ENCODE data around the gene MSI2. TPM values are rescaled to one million over a fixed set of nuclear protein-coding genes. Genes with fewer than 3 reads are reported as not detected.

MSI2 gene
- total RNA-seq, 1 donor, result 12.6 TPM

DNA sequence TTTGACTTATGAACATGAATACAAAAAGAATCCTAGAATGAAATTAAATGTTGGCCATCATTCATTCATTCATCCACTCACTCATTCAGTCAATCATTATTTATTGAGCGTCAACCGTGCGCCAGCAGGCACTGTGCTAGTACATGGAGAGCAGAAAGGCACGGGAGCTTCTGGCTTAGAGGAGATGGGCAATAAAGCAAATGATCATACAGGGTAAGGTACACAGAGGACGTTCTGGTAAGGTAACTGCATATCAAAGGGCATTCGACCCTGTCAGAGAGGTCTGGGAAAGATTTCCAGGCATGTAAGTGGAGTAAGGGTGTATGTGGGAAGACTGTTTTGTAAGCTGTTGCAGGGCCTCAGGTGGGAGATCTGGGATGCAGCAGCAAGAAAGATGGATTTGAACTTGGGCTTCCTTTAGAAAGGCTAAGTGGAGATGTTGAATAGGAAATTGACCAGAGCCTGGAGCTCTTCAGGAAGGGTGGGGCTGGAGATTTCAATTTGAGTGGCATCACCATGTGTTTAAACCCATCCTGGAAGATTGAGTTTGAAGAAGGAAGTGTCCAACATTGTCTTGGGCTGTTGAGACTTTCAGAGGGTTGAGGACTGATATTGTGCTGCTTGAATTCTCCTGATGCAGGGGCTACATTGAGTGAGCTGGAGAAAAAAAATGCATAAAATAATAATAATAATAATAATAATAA lies 2.8 kb upstream of the MSI2 start:
- TF ChIP-seq, protein P1, sequence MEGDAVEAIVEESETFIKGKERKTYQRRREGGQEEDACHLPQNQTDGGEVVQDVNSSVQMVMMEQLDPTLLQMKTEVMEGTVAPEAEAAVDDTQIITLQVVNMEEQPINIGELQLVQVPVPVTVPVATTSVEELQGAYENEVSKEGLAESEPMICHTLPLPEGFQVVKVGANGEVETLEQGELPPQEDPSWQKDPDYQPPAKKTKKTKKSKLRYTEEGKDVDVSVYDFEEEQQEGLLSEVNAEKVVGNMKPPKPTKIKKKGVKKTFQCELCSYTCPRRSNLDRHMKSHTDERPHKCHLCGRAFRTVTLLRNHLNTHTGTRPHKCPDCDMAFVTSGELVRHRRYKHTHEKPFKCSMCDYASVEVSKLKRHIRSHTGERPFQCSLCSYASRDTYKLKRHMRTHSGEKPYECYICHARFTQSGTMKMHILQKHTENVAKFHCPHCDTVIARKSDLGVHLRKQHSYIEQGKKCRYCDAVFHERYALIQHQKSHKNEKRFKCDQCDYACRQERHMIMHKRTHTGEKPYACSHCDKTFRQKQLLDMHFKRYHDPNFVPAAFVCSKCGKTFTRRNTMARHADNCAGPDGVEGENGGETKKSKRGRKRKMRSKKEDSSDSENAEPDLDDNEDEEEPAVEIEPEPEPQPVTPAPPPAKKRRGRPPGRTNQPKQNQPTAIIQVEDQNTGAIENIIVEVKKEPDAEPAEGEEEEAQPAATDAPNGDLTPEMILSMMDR (IDR thresholded peaks at IDR 0.05; ENCODE audit: insufficient read depth, low read length), result no peak
- DNase-seq (ENCODE audit: low read depth), result no peak
- no peak overlapping the region for H3K4me3 ChIP-seq (ENCODE audit: low read depth, low read length)

DNA sequence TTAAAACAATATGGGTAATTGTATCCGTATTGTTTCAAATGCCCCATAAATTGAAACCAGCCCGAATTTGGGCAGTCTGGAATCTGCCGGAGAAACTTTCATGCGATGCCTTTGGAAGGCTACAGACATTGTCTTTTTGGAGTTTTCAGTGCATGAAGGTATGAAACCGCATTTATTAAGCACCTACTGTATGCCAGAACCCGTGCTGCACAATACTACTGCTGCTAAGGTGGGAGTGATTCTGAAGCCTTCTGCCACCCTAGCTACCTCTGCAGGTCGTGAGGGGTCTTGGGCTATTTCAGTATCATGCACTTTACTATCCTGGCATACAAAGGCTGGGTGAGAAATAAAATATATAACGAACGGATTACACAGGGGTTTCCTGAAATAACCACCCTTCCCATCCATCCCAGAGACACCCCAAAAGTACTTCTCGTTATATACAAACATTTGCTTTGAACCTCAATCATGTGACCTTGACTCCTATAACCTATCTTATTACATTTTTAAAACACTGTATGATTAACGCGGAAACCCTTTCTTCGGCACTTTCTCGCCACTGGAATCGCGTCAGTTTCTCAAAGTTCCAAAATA lies 1.0 kb upstream of the MSI2 start:
- TF ChIP-seq, protein P1 (IDR thresholded peaks at IDR 0.05; ENCODE audit: insufficient read depth, low read length), result no peak
- H3K4me3 ChIP-seq (ENCODE audit: low read depth, low read length), result peak overlapping the region; percentile 73
- DNase-seq (ENCODE audit: low read depth), result peak; percentile 21

DNA sequence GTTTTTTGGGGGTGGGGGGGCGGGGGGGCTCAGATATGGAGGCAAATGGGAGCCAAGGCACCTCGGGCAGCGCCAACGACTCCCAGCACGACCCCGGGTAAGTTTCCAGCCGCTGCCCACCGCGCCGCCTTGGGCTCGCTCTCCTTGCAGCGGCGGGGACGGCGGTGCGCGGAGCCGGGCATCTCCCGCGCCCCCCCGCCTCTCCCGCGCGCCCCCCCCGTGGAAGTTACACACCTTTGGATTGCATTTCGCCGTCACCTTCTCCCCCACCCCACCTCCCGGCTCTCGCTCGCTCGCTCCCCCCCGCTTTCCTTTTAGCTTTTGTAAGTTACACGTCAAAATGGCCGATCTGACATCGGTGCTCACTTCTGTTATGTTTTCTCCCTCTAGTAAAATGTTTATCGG lies 387 bp downstream of the MSI2 start:
- H3K4me3 ChIP-seq (ENCODE audit: low read depth, low read length), result peak overlapping the region; percentile 73
- TF ChIP-seq, protein P1 (IDR thresholded peaks at IDR 0.05; ENCODE audit: insufficient read depth, low read length), result no peak
- DNase-seq (ENCODE audit: low read depth), result peak; percentile 7

DNA sequence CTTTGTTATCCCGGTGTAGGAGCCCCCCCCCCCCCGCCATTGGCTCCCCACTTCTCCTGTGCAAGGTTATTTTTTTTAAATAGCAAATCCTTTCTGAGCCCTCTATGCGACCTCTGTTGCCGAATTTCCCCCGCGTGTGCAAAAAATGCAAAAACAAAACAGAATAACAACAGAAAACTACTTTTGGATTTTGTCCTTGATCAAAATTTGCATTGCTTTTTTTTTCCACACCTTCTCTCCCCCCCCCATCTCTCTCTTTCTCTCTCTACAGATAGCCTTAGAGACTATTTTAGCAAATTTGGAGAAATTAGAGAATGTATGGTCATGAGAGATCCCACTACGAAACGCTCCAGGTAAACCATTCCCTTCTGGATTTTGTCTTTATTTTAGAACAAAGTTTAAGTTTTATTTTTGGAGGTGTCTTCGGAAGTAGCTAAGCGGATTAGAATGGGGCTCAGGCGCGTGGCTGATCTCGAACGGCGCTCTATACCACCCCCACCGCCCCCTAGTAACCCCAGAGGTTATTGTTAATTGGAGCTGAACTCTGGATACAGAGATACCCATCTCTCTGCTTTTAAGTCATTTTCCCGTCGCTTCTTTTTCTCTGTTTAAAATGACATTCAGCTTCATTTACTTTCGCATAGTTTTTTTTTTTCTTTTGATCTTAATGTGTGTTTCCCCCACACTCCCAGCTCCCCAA lies 1.0 kb downstream of the MSI2 start:
- H3K4me3 ChIP-seq (ENCODE audit: low read depth, low read length), result peak overlapping the region; percentile 73
- no peak for DNase-seq (ENCODE audit: low read depth)
- TF ChIP-seq, protein P1 (IDR thresholded peaks at IDR 0.05; ENCODE audit: insufficient read depth, low read length), result no peak

DNA sequence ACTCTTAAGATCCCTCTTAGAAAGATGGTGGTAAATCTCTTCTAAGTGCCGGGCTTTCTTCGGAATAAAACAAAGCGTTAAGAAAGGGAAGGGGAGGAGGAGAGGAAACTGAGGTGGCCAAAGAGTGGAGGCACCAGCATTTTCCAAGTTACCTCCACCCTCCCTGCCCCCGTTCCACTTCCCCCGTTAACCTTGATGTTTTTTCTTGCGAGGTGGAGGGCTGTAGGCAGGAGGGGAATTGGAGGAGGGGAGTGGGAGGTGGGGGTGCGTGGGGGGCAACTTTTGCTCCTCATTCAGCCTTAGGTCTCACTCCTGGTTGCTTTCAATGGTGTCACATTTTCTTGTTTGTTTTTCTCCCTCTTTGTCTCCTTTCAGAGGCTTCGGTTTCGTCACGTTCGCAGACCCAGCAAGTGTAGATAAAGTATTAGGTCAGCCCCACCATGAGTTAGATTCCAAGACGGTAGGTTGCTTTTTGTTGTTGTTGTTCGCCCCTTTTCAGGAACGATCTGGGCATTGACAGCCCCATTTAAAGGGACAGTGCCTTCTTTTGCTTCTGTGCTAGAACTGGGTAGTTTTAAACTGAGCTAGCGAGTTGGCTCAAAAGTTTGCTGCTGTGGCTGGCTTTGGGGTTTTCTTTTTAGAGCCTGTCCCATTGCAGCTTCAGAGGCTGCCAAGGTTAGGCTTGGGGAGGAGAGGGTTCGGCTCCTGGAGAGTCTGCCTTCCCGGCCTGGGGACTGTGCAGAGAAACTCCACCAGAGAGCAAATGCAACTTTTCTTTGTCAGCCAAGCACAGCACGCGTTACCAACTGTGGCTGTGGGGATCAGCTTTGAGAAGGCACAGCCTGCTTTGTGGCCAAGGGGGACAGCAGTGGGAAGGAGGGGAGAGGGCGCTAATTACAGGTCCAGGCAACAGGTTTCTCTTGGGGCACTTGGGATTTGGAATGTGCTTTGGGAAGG lies 1.9 kb downstream of the MSI2 start:
- DNase-seq (ENCODE audit: low read depth), result peak; percentile 8
- H3K4me3 ChIP-seq (ENCODE audit: low read depth, low read length), result peak overlapping the region; percentile 73
- TF ChIP-seq, protein P1 (IDR thresholded peaks at IDR 0.05; ENCODE audit: insufficient read depth, low read length), result no peak

DNA sequence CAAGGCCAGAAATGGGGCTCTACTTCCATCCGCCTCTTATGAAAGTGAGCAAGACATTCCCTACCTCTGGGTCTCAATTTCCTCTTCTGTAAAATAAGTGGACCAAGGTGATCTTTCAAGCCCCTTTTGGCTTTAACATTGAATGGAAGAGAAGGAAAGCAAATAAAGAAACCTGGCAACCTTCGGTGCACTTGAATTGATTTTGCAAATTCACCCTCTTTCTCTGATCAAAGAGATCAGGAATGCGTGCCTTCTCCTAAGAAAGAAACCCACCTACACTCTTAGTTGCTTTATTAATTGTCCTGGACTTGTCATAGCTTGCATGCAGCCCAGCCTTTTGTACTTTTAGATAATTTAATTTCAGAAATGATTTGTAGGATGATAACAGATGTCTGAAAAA lies 3.0 kb downstream of the MSI2 start:
- H3K4me3 ChIP-seq (ENCODE audit: low read depth, low read length), result no peak overlapping the region
- TF ChIP-seq, protein P1 (IDR thresholded peaks at IDR 0.05; ENCODE audit: insufficient read depth, low read length), result no peak
- DNase-seq (ENCODE audit: low read depth), result no peak

Data from fibroblast of the aortic adventitia (primary cell).